ENCODE data around the gene OASL.
"Not testable (repeated sequence)": the region's sequence is repeated elsewhere in the genome, so short reads cannot be mapped to it uniquely, and the experiment has no call there.

Gene OASL

DNA sequence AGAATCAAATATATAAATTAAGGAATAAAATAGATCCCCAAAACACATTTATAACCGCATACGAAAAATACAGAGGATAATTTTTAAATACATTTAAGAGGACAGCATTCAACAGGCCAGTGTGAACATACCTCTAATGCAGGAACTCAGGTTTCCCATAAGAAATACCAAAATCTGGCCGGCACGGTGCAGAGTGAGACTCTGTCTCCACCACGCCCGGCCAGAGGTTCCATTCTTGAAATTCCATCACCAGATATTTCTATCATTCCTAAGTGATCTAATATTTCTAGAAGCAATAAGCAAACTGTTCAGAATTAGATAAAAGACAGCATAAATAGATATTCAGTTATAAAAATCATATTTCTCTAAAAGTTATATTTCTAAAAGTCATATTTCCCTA lies 30.2 kb upstream of the OASL start:
- Mint-ChIP-seq H3K27ac (ENCODE audit: low read depth) (no peak overlapping the region), H3K27me3 (no peaks in the 10 kb centered on the region), H3K4me1 (no peaks in the 10 kb centered on the region), H3K4me3 (no peak overlapping the region), H3K36me3 (ENCODE audit: insufficient read depth) (no peaks in the 10 kb centered on the region), H3K9me3 (no peaks in the 10 kb centered on the region)
- DNase-seq (ENCODE audit: low spot score in 2 of 2) (no peak), ATAC-seq (replicated peaks; ENCODE audit: extremely low read depth, poor library complexity, severe bottlenecking) (no peak)

DNA sequence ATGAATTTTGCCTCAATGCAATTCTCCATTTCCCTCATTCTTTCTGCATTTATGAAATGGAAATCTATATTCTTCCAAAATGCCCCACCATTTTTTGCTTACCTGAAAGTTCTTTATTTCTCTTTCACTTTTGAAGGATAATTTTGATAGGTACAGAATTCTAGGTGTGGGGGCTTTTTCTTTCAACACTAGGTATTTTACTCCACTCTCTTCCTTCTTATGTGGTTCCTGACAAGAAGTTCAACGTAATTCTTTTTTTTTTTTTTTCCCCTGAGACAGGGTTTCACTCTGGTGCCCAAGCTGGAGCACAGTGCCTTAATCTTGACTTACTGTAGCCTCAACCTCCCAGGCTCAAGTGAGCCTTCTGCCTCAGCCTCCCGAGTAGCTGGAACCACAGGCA lies 26.3 kb upstream of the OASL start:
- no peak for DNase-seq (ENCODE audit: low spot score in 2 of 2)
- peaks cover 6% of the 10 kb centered on the region for H3K4me1 Mint-ChIP-seq
- no peak for ATAC-seq (replicated peaks; ENCODE audit: extremely low read depth, poor library complexity, severe bottlenecking)
- H3K27me3 Mint-ChIP-seq = no peaks in the 10 kb centered on the region
- no peak overlapping the region for H3K27ac Mint-ChIP-seq (ENCODE audit: low read depth)
- no peaks in the 10 kb centered on the region for H3K9me3 Mint-ChIP-seq
- H3K36me3 Mint-ChIP-seq (ENCODE audit: insufficient read depth) = peaks cover 4% of the 10 kb centered on the region
- H3K4me3 Mint-ChIP-seq = no peak overlapping the region

DNA sequence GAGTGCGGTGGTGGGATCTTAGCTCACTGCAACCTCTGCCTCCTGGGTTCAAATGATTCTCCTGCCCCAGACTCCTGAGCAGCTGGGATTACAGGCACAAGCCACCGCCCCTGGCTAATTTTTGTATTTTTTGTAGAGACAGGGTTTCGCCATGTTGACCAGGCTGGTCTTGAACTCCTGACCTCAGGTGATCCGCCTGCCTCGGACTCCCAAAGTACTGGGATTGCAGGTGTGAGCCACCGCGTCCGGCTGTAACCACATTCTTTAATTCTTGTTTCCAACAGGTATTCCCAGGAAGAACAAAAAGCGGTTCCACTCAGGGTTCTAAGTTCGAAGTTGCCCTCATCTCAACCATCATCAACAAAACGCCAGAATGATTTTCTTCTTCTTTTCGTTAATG lies 25.5 kb upstream of the OASL start:
- H3K36me3 Mint-ChIP-seq (ENCODE audit: insufficient read depth); H3K9me3 Mint-ChIP-seq; ATAC-seq (replicated peaks; ENCODE audit: extremely low read depth, poor library complexity, severe bottlenecking); H3K27me3 Mint-ChIP-seq; H3K4me3 Mint-ChIP-seq; H3K27ac Mint-ChIP-seq (ENCODE audit: low read depth); DNase-seq (ENCODE audit: low spot score in 2 of 2): not testable (repeated sequence)
- H3K4me1 Mint-ChIP-seq = peaks cover 13% of the 10 kb centered on the region

DNA sequence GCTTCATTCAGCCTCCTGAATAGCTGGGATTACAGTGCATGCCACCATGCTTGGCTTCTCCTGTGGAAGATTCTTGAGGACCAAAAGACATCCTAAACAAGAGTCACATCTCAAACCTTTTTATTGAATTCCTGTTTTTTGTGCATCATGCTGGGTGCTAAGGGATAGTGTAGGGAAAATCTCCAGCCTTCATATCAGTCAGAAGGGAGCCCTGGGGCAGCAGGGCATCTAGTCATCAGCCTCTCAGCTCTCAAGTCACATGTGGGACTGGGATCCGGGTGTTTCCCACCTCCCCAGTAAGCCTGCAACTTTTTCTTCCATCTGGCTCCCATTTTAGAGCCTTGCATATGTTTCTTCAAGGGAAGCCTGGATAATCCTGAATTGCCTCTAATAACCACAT lies 25.1 kb upstream of the OASL start:
- Mint-ChIP-seq H3K27ac (ENCODE audit: low read depth) (no peak overlapping the region), H3K27me3 (no peaks in the 10 kb centered on the region), H3K4me3 (no peak overlapping the region), H3K9me3 (no peaks in the 10 kb centered on the region), H3K4me1 (peaks cover 13% of the 10 kb centered on the region), H3K36me3 (ENCODE audit: insufficient read depth) (peaks cover 5% of the 10 kb centered on the region)
- DNase-seq (ENCODE audit: low spot score in 2 of 2) (no peak), ATAC-seq (replicated peaks; ENCODE audit: extremely low read depth, poor library complexity, severe bottlenecking) (no peak)

DNA sequence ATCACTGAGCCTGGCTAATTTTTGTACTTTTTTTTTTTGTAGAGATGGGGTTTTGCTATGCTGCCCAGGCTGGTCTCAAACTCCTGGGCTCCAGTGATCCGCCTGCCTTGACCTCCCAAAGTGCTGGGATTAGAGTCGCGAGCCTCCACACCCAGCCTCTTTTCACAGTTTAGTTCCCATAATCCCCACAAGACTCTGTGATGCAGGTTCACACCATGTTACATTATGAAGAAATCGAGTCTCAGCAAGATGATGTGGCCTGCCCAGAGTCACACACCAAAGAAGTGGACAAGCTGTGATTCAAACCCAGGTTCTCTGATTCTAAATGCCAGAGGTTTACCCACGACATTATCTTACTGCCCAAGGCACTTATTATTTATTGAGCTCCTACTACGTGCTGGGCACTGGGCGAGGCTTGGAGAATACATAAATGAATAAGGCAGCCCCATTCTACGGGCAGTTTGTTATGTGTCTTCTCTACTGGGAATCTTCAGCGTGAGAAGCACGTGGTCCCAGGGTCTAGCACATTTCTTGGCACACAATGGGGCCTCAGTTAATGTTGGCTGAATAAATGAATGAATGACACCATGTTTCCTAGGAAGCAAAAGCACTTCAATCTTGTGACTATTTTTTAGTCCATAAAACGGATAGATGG lies 23.5 kb upstream of the OASL start:
- no peak for DNase-seq (ENCODE audit: low spot score in 2 of 2)
- Mint-ChIP-seq H3K27me3 (no peaks in the 10 kb centered on the region), H3K27ac (ENCODE audit: low read depth) (no peak overlapping the region), H3K9me3 (no peaks in the 10 kb centered on the region), H3K36me3 (ENCODE audit: insufficient read depth) (peaks cover 5% of the 10 kb centered on the region), H3K4me3 (no peak overlapping the region), H3K4me1 (peaks cover 13% of the 10 kb centered on the region)
- no peak for ATAC-seq (replicated peaks; ENCODE audit: extremely low read depth, poor library complexity, severe bottlenecking)

DNA sequence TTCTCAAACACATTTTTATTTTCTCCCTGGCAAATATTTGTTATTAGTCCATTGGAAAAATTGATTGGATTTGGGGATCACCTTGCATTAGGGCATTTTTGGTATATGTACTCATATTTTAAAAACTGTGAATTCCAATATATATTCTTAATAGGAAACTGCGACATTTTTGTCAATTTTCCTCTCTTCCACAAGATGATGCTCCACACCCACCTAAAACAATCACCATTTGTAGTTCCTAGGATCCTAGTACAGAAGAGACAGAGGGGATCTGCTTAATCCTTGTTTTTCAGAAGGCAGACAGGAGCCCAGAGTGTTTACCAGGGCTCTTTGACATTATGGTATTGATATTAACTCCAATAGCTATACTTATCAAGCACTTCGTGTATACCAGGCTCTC lies 22.8 kb upstream of the OASL start:
- H3K9me3 Mint-ChIP-seq = no peaks in the 10 kb centered on the region
- DNase-seq (ENCODE audit: low spot score in 2 of 2) = no peak
- peaks cover 5% of the 10 kb centered on the region for H3K36me3 Mint-ChIP-seq (ENCODE audit: insufficient read depth)

DNA sequence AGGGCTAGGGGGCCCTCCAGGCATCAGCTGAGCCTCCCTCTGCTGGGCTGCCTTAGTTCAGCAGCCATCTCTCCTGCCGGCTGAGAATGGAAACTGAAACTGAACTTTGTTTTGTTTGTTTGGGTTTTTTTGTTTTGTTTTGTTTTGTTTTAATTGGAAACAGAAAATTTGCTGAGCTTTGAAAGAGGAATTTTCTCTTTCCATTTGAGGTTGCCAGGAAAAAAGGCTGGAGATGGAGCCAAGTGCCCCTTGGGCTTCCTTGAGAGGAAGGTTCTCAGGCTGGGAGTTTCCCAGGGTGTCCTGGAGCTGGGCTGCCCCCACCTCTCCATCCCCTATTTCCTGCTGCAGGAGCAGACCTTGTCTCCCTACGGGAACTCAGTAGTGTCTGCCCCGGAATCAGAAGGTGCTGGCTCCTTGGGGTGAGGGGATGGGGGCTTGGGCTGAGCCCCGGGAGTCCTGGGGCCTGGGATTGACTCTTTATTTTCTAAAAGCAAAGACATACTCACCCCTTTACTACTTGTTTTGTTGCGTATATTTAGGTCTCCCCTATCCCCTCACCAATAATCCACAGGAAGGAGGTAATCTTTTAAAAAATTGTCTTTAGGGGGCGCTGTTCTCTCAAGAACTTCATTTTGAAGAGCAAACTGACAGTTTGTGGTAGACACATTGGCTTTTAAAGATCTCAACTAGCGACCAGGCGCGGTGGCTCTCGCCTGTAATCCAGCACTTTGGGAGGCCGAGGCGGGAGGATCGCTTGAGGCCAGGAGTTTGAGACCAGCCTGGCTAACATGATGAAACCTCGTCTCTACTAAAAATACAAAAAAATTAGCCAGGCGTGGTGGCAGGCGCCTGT lies 21.3 kb upstream of the OASL start:
- Mint-ChIP-seq H3K27me3 (no peaks in the 10 kb centered on the region), H3K4me1 (peaks cover 13% of the 10 kb centered on the region), H3K4me3 (peak overlapping the region; percentile 81), H3K27ac (ENCODE audit: low read depth) (peak overlapping the region; percentile 97), H3K9me3 (no peaks in the 10 kb centered on the region), H3K36me3 (ENCODE audit: insufficient read depth) (peaks cover 5% of the 10 kb centered on the region)
- DNase-seq (ENCODE audit: low spot score in 2 of 2) (peak; percentile 31 to 63), ATAC-seq (replicated peaks; ENCODE audit: extremely low read depth, poor library complexity, severe bottlenecking) (peak; percentile 97)

More for the DNA sequence above, 22.8 kb upstream of the OASL start:
- Mint-ChIP-seq H3K27me3 (no peaks in the 10 kb centered on the region), H3K4me3 (no peak overlapping the region), H3K4me1 (peaks cover 13% of the 10 kb centered on the region), H3K27ac (ENCODE audit: low read depth) (no peak overlapping the region)
- ATAC-seq (replicated peaks; ENCODE audit: extremely low read depth, poor library complexity, severe bottlenecking) = no peak

DNA sequence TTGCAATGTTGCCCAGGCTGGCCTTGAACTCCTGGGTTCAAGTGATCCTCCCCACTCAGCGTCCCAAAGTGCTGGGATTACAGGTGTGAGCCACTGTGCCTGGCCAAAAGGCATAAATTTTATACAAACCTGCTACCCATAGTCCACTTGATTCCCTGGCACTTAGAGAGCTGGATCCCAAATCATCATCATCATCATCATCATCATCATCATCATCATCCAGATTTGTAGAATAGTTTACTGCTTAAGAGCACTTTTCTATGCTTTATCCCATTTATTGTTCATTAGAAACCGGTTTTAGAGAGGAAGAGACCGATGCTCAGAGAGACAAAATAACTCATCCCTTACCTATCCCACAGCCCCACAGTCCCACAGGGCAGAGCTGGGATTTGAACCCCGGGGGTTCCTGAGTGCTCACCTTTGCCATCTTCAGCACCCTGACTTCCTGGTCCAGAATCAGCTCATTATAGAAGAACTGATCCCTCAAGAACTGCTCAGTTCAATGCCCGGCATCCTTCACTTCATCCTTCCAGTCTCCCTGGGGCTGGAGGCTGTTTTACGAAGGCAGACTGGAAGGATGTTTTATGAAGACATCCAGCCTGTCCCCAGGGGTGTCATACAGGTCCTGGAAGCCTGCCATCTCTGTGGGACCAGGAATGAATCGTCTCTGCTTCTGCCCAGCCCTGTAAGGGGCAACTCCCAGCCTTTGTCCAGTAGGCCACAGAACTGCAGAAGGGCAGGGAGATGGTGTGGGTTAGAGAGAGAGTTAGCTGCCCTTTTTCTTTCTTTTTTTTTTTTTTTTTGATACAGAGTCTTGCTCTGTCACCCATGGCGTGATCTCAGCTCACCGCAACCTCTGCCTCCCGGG lies 20.2 kb upstream of the OASL start:
- Mint-ChIP-seq H3K36me3 (ENCODE audit: insufficient read depth) (peaks cover 5% of the 10 kb centered on the region), H3K4me1 (peaks cover 13% of the 10 kb centered on the region), H3K27me3 (no peaks in the 10 kb centered on the region), H3K27ac (ENCODE audit: low read depth) (peak overlapping the region; percentile 97), H3K9me3 (no peaks in the 10 kb centered on the region), H3K4me3 (peak overlapping the region; percentile 81)
- DNase-seq (ENCODE audit: low spot score in 2 of 2) (no peak), ATAC-seq (replicated peaks; ENCODE audit: extremely low read depth, poor library complexity, severe bottlenecking) (no peak)

DNA sequence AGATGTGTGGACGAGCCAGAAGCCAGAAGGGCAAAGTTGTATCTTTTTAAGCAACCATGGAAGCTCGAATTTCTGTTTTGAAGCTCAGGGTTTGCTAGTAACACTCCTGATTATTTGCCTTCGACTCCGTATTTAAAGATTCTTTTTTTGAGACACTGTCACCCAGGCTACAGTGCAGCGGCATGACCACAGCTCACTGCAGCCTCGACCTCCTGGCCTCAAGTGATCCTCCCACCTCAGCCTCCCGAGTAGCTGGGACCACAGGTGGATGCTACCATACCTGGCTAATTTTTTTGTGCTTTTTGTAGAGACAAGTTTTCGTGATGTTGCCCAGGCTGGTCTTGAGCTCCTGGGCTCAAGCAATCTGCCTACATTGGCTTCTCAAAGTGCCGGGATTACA lies 18.7 kb upstream of the OASL start:
- Mint-ChIP-seq H3K27me3 (no peaks in the 10 kb centered on the region), H3K4me3 (no peak overlapping the region), H3K9me3 (no peaks in the 10 kb centered on the region), H3K4me1 (peaks cover 13% of the 10 kb centered on the region), H3K36me3 (ENCODE audit: insufficient read depth) (peaks cover 5% of the 10 kb centered on the region), H3K27ac (ENCODE audit: low read depth) (no peak overlapping the region)
- DNase-seq (ENCODE audit: low spot score in 2 of 2) (no peak), ATAC-seq (replicated peaks; ENCODE audit: extremely low read depth, poor library complexity, severe bottlenecking) (no peak)

DNA sequence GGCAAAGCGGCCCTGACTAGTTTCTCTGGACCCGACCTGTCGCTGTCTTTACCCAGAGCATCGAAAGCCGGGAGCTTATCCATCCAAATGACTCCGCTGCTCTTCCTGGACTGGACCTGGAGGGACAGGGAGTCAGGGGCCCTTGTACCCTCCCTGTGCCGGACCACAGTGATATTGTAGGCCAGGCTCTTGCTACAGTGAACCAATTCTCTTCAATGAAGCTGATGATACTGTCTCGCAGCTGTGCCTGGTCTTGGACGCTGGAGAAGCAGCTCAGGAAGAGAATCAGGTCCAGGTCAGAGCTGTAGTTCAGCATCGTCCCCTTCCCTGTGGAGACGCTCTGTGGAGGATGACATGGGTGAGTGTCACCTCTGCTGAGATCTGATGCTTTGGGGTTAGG lies 14.7 kb upstream of the OASL start:
- H3K4me3 Mint-ChIP-seq = no peak overlapping the region
- no peak for DNase-seq (ENCODE audit: low spot score in 2 of 2)
- H3K27me3 Mint-ChIP-seq = no peaks in the 10 kb centered on the region
- no peaks in the 10 kb centered on the region for H3K9me3 Mint-ChIP-seq
- no peaks in the 10 kb centered on the region for H3K4me1 Mint-ChIP-seq
- no peaks in the 10 kb centered on the region for H3K36me3 Mint-ChIP-seq (ENCODE audit: insufficient read depth)
- H3K27ac Mint-ChIP-seq (ENCODE audit: low read depth) = no peak overlapping the region
- ATAC-seq (replicated peaks; ENCODE audit: extremely low read depth, poor library complexity, severe bottlenecking) = no peak

DNA sequence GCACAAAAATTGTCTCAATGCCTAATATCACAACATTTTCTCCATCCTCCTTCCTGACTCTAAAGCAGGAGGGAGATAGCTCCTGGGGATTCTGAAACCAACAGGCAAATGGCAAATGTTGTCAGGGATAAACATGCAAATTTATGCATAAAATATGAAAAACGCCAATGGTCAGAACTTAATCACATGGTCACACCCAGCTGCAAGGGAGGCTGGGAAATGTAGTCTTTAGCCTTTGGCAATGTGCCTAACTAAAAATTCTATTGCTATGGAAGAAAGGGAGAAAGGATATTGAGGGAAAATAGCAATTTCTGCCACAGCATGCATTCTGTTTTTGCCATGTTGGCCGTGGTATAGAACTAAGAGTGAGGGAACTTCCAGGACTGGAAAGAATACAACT lies 11.7 kb upstream of the OASL start:
- Mint-ChIP-seq H3K27me3 (no peaks in the 10 kb centered on the region), H3K4me3 (no peak overlapping the region), H3K36me3 (ENCODE audit: insufficient read depth) (no peaks in the 10 kb centered on the region), H3K4me1 (no peaks in the 10 kb centered on the region), H3K9me3 (no peaks in the 10 kb centered on the region), H3K27ac (ENCODE audit: low read depth) (no peak overlapping the region)
- ATAC-seq (replicated peaks; ENCODE audit: extremely low read depth, poor library complexity, severe bottlenecking) (no peak), DNase-seq (ENCODE audit: low spot score in 2 of 2) (no peak)

DNA sequence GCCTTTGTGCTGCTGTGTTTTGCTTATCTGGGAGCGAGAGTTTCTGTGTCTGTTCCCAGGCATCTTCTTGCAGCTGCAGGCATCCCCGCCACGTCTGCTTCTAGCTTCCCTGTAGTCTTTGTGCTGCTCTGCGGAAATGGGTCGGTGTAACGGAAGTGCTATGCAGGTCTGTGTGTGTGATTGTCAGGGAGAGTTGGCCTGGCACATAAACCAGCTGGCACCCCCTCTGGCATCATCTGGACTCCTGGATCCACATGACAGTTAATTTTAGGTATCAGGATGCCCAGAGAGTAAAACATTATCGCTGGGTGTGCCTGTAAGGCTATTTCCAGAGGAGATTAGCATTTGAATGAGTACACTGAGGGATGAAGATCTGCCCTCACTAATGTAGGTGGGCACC lies 9.4 kb upstream of the OASL start:
- Mint-ChIP-seq H3K27ac (ENCODE audit: low read depth) (peak overlapping the region; percentile 81), H3K27me3 (no peaks in the 10 kb centered on the region), H3K9me3 (no peaks in the 10 kb centered on the region), H3K36me3 (ENCODE audit: insufficient read depth) (no peaks in the 10 kb centered on the region), H3K4me3 (peak overlapping the region; percentile 67), H3K4me1 (no peaks in the 10 kb centered on the region)
- no peak for ATAC-seq (replicated peaks; ENCODE audit: extremely low read depth, poor library complexity, severe bottlenecking)
- no peak for DNase-seq (ENCODE audit: low spot score in 2 of 2)

Measured in central memory CD8-positive, alpha-beta T cell (primary cell).